Neural cell (in vitro differentiated cells): ENCODE data around the gene SUGCT. TPM values are rescaled to one million over a fixed set of nuclear protein-coding genes. Genes with fewer than 3 reads are reported as not detected.

Experiments
- H2AFZ ChIP-seq: fragments of 200-600, 300-800 bp; sonication (generic), shearing (Covaris generic); 2 replicates; pipeline ENCODE4 v1.6.0; 2014; ENCODE audit warnings: low read depth, mild to moderate bottlenecking, antibody characterized with exemption, low read length, moderate library complexity
- H3F3A ChIP-seq: fragments of 200-600 bp; shearing (Covaris generic); 2 replicates; pipeline ENCODE4 v1.6.1; 2016; ENCODE audit warnings: mild to moderate bottlenecking, moderate library complexity, mixed read lengths, antibody characterized with exemption, low read length; ENCODE audit not compliant: insufficient read depth, poor library complexity, severe bottlenecking
- H3K27ac ChIP-seq: fragments of 200-600, 300-800 bp; sonication (generic), shearing (Covaris generic); 2 replicates; pipeline ENCODE4 v1.5.1; 2014; ENCODE audit warnings: mild to moderate bottlenecking, low read length, moderate library complexity
- H3K27me3 ChIP-seq: fragments of 300-800, 200-600 bp; sonication (generic), shearing (Covaris generic); 2 replicates; pipeline ENCODE4 v1.6.0; 2014; ENCODE audit warnings: mild to moderate bottlenecking, low read depth, low read length, moderate library complexity; ENCODE audit not compliant: insufficient read depth
- H3K36me3 ChIP-seq: fragments of 300-800, 200-600 bp; sonication (generic), shearing (Covaris generic); 2 replicates; pipeline ENCODE4 v1.5.1; 2014; ENCODE audit warnings: mild to moderate bottlenecking, antibody characterized with exemption, low read length, moderate library complexity; ENCODE audit not compliant: insufficient read depth
- H3K4me2 ChIP-seq: fragments of 300-800, 200-600 bp; sonication (generic), shearing (Covaris generic); 2 replicates; pipeline ENCODE4 v1.6.0; 2014; ENCODE audit warnings: mild to moderate bottlenecking, low read length
- H3K4me3 ChIP-seq: fragments of 300-800, 200-600 bp; sonication (generic), shearing (Covaris generic); 2 replicates; pipeline ENCODE4 v1.5.1; 2014; ENCODE audit warnings: mild to moderate bottlenecking, low read length, moderate library complexity
- H3K79me2 ChIP-seq: fragments of 200-600 bp; shearing (Covaris generic); replicated peaks from 2 replicates; pipeline ENCODE4 v1.6.0; 2014; ENCODE audit warnings: mild to moderate bottlenecking, low read length, moderate library complexity; ENCODE audit not compliant: insufficient read depth
- H3K9ac ChIP-seq: fragments of 300-800, 200-600 bp; sonication (generic), shearing (Covaris generic); 2 replicates; pipeline ENCODE4 v1.6.1; 2016; ENCODE audit warnings: mild to moderate bottlenecking, low read length, mixed read lengths
- H3K9me2 ChIP-seq: fragments of 200-600 bp; shearing (Covaris generic); 2 replicates; pipeline ENCODE4 v1.6.1; 2016; ENCODE audit warnings: mild to moderate bottlenecking, low read length, mixed read lengths; ENCODE audit not compliant: insufficient read depth
- H3K9me3 ChIP-seq: fragments of 200-600, 300-800 bp; sonication (generic), shearing (Covaris generic); 2 replicates; pipeline ENCODE4 v1.6.1; 2016; ENCODE audit warnings: mild to moderate bottlenecking, mixed run types, low read length, moderate library complexity, mixed read lengths
- H4K20me1 ChIP-seq: fragments of 200-600 bp; shearing (Covaris generic); 2 replicates; pipeline ENCODE4 v1.6.1; 2016; ENCODE audit warnings: mild to moderate bottlenecking, mixed run types; ENCODE audit not compliant: insufficient read depth
- EP300 ChIP-seq: fragments of 450-650 bp; conservative IDR thresholded peaks from 2 replicates; pipeline ENCODE4 v1.6.1; 2014; ENCODE audit warnings: antibody characterized with exemption, mild to moderate bottlenecking, moderate library complexity; ENCODE audit not compliant: poor library complexity, severe bottlenecking
- EZH2 ChIP-seq: fragments of 200-600, 300-800 bp; shearing (Covaris generic), sonication (generic); IDR thresholded peaks from 2 replicates; pipeline ENCODE4 v1.6.1; 2014; ENCODE audit warnings: antibody characterized with exemption, low read length, borderline replicate concordance, mild to moderate bottlenecking; ENCODE audit not compliant: insufficient read depth, poor library complexity, severe bottlenecking
- MXI1 ChIP-seq: fragments of 450-650 bp; conservative IDR thresholded peaks from 2 replicates; pipeline ENCODE4 v1.6.1; 2014; ENCODE audit warnings: antibody characterized with exemption, mild to moderate bottlenecking; ENCODE audit not compliant: poor library complexity, severe bottlenecking
- POLR2AphosphoS5 ChIP-seq: IDR thresholded peaks from 2 replicates; pipeline ENCODE4 v1.6.1; 2012
- RAD21 ChIP-seq: fragments of 450-650 bp; conservative IDR thresholded peaks from 2 replicates; pipeline ENCODE4 v1.6.1; 2014; ENCODE audit warnings: antibody characterized with exemption, mild to moderate bottlenecking, moderate library complexity
- SMC3 ChIP-seq: fragments of 450-650 bp; conservative IDR thresholded peaks from 2 replicates; pipeline ENCODE4 v1.6.1; 2014; ENCODE audit warnings: antibody characterized with exemption, mild to moderate bottlenecking, moderate library complexity; ENCODE audit not compliant: poor library complexity
- TAF1 ChIP-seq: IDR thresholded peaks from 2 replicates; pipeline ENCODE4 v1.6.1; 2012; ENCODE audit warnings: low read depth
- polyA plus RNA-seq: library from polyadenylated mRNA; depleted of rRNA; stranded (reverse); fragments of >200 nt; gene quantifications from 2 replicates; pipeline ENCODE4 v1.2.3, GENCODE V29; 2014
- TF ChIP-seq, protein P1 (sequence below): IDR thresholded peaks from 2 replicates; pipeline ENCODE4 v1.6.1; 2012; ENCODE audit warnings: borderline replicate concordance
- TF ChIP-seq, protein P2 (sequence below): fragments of 450-650 bp; IDR thresholded peaks from 2 replicates; pipeline ENCODE4 v1.5.1; 2014; ENCODE audit warnings: antibody characterized with exemption, mild to moderate bottlenecking, moderate library complexity; ENCODE audit not compliant: poor library complexity, severe bottlenecking

SUGCT gene
- polyA plus RNA-seq, 1 donor from 2014 or later, result not detected

GRCh38 chr7:40570223-40570622 lies 435.4 kb downstream of the SUGCT start:
- Histone ChIP-seq H3K9ac (no peak overlapping the region), H3K27me3 (no peaks in the 10 kb centered on the region), H3K36me3 (no peaks in the 10 kb centered on the region), H3K9me2 (no peaks in the 10 kb centered on the region), H3K79me2 (no peaks in the 10 kb centered on the region), H3K9me3 (no peaks in the 10 kb centered on the region), H2AFZ (no peak overlapping the region), H4K20me1 (no peaks in the 10 kb centered on the region), H3K4me2 (no peak overlapping the region), H3K4me3 (no peak overlapping the region), H3K27ac (no peak overlapping the region), H3F3A (no peaks in the 10 kb centered on the region)
- TF ChIP-seq EZH2 (no peak), TAF1 (no peak), RAD21 (no peak), POLR2AphosphoS5 (no peak), MXI1 (no peak), SMC3 (no peak), EP300 (no peak)
- TF ChIP-seq, protein P1, sequence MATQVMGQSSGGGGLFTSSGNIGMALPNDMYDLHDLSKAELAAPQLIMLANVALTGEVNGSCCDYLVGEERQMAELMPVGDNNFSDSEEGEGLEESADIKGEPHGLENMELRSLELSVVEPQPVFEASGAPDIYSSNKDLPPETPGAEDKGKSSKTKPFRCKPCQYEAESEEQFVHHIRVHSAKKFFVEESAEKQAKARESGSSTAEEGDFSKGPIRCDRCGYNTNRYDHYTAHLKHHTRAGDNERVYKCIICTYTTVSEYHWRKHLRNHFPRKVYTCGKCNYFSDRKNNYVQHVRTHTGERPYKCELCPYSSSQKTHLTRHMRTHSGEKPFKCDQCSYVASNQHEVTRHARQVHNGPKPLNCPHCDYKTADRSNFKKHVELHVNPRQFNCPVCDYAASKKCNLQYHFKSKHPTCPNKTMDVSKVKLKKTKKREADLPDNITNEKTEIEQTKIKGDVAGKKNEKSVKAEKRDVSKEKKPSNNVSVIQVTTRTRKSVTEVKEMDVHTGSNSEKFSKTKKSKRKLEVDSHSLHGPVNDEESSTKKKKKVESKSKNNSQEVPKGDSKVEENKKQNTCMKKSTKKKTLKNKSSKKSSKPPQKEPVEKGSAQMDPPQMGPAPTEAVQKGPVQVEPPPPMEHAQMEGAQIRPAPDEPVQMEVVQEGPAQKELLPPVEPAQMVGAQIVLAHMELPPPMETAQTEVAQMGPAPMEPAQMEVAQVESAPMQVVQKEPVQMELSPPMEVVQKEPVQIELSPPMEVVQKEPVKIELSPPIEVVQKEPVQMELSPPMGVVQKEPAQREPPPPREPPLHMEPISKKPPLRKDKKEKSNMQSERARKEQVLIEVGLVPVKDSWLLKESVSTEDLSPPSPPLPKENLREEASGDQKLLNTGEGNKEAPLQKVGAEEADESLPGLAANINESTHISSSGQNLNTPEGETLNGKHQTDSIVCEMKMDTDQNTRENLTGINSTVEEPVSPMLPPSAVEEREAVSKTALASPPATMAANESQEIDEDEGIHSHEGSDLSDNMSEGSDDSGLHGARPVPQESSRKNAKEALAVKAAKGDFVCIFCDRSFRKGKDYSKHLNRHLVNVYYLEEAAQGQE, result no peak
- TF ChIP-seq, protein P2, sequence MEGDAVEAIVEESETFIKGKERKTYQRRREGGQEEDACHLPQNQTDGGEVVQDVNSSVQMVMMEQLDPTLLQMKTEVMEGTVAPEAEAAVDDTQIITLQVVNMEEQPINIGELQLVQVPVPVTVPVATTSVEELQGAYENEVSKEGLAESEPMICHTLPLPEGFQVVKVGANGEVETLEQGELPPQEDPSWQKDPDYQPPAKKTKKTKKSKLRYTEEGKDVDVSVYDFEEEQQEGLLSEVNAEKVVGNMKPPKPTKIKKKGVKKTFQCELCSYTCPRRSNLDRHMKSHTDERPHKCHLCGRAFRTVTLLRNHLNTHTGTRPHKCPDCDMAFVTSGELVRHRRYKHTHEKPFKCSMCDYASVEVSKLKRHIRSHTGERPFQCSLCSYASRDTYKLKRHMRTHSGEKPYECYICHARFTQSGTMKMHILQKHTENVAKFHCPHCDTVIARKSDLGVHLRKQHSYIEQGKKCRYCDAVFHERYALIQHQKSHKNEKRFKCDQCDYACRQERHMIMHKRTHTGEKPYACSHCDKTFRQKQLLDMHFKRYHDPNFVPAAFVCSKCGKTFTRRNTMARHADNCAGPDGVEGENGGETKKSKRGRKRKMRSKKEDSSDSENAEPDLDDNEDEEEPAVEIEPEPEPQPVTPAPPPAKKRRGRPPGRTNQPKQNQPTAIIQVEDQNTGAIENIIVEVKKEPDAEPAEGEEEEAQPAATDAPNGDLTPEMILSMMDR, result no peak

DNA sequence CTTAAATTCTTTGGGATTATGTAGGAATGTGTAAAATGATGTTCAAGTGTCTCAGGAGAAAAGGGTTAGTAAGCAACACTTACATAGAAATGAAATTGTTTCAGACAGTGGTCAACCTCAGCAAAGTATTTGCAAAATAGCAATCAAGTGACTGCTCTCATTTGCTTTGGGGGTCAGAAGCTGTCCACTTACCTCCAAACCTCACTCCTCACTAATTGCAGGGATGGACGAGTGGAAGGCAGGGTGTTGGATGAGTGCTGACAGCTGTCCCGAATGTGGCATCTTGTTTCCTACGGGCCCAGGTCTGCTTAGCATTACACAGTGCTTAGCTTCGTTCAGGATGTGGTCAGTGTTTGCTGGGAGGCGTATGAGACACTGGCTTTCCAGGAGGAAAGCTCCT lies 437.0 kb downstream of the SUGCT start:
- H3K36me3 ChIP-seq, result no peaks in the 10 kb centered on the region
- no peaks in the 10 kb centered on the region for H3K9me2 ChIP-seq
- TF ChIP-seq POLR2AphosphoS5, result no peak
- TF ChIP-seq, protein P2, result no peak
- TF ChIP-seq MXI1, result no peak
- no peak for TF ChIP-seq EP300
- TF ChIP-seq RAD21, result no peak
- TF ChIP-seq, protein P1, result no peak
- no peak for TF ChIP-seq EZH2
- no peak for TF ChIP-seq SMC3
- no peak for TF ChIP-seq TAF1
- no peaks in the 10 kb centered on the region for H3K9me3 ChIP-seq
- H3K4me2 ChIP-seq, result no peak overlapping the region
- no peaks in the 10 kb centered on the region for H3F3A ChIP-seq
- H2AFZ ChIP-seq, result no peak overlapping the region
- no peaks in the 10 kb centered on the region for H3K79me2 ChIP-seq
- H4K20me1 ChIP-seq, result no peaks in the 10 kb centered on the region
- H3K4me3 ChIP-seq, result no peak overlapping the region
- no peaks in the 10 kb centered on the region for H3K27me3 ChIP-seq
- no peak overlapping the region for H3K9ac ChIP-seq
- H3K27ac ChIP-seq, result no peak overlapping the region
